Panc1 (cell line): ENCODE measurements around the gene LIX1. TPM values are rescaled to one million over a fixed set of nuclear protein-coding genes. Genes with fewer than 3 reads are reported as not detected.

ENCODE experiments used
- ATAC-seq: fragments of 200-7000 bp; cut with Tn5 transposase; 2 replicates; pipeline ENCODE4 v1.9.1; 2020; ENCODE audit warnings: mild to moderate bottlenecking, moderate library complexity
- BruUV-seq: library from RNA; stranded (reverse); fragments of 400-500 nt; replicated peaks from 2 replicates; lab custom pipeline; 2021; lab: Mats Ljungman, UMichigan
- CTCF ChIA-PET: fragments of 300-600 bp; sonication (Branson Sonifier 250); formaldehyde crosslinking; loops from one replicate; lab custom pipeline; 2022; ENCODE audit warnings: antibody characterized with exemption; lab: Charles Lee
- POLR2A ChIA-PET: fragments of 300-600 bp; sonication (Branson Sonifier 250); formaldehyde crosslinking; loops from one replicate; lab custom pipeline; 2022; ENCODE audit warnings: antibody characterized with exemption; lab: Charles Lee
- DNase-seq: peaks from one replicate; pipeline ENCODE4 v3.0.0-alpha.2; 2010; ENCODE audit warnings: low read depth, low spot score
- H3K27ac ChIP-seq: 2 replicates; pipeline ENCODE4 v1.5.1; 2011; ENCODE audit warnings: mild to moderate bottlenecking, low read length, inconsistent platforms
- H3K27me3 ChIP-seq: fragments of 200-500 bp; sonication (Bioruptor generic); 2 replicates; pipeline ENCODE4 v1.6.0; 2014; ENCODE audit warnings: low read length, inconsistent platforms; ENCODE audit not compliant: control insufficient read depth, insufficient read depth
- H3K36me3 ChIP-seq: fragments of 200-500 bp; sonication (Bioruptor generic); 2 replicates; pipeline ENCODE4 v1.5.1; 2014; ENCODE audit warnings: inconsistent platforms, mild to moderate bottlenecking, low read length, moderate library complexity; ENCODE audit not compliant: control insufficient read depth, insufficient read depth
- H3K4me1 ChIP-seq: 2 replicates; pipeline ENCODE4 v1.5.1; 2011; ENCODE audit warnings: inconsistent platforms, mild to moderate bottlenecking, low read length, moderate library complexity; ENCODE audit not compliant: control insufficient read depth, insufficient read depth
- H3K4me3 ChIP-seq, 2 experiments: 2 replicates each; pipeline ENCODE4 v1.5.1; 2011 to 2012; ENCODE audit warnings: low read depth in 2 of 2, low read length in 2 of 2, mild to moderate bottlenecking in 2 of 2, inconsistent platforms in 1 of 2, moderate library complexity in 1 of 2
- H3K9me3 ChIP-seq: fragments of 200-500 bp; sonication (Bioruptor generic); 2 replicates; pipeline ENCODE4 v1.5.1; 2014; ENCODE audit warnings: low read depth, mild to moderate bottlenecking, inconsistent platforms, low read length, moderate library complexity; ENCODE audit not compliant: control insufficient read depth, insufficient read depth
- CTCF ChIP-seq: fragments of 450-650 bp; IDR thresholded peaks from 2 replicates; pipeline ENCODE4 v1.5.1; 2017; ENCODE audit warnings: mild to moderate bottlenecking
- POLR2AphosphoS5 ChIP-seq: IDR thresholded peaks from 2 replicates; pipeline ENCODE4 v1.6.1; 2012; ENCODE audit warnings: mild to moderate bottlenecking, low read depth, low read length, moderate library complexity
- REST ChIP-seq, 2 experiments: IDR thresholded peaks; 2 replicates each; pipeline ENCODE4 v1.6.1; 2011 to 2012; ENCODE audit warnings: low read depth in 2 of 2, control low read depth in 1 of 2, low read length in 1 of 2, mild to moderate bottlenecking in 1 of 2, moderate library complexity in 1 of 2; ENCODE audit not compliant: insufficient read depth in 1 of 2
- SIN3A ChIP-seq: IDR thresholded peaks from 2 replicates; pipeline ENCODE4 v1.6.1; 2012; ENCODE audit warnings: low read depth, mild to moderate bottlenecking, low read length, moderate library complexity, borderline replicate concordance; ENCODE audit not compliant: insufficient read depth
- TCF7L2 ChIP-seq: IDR thresholded peaks from 2 replicates; pipeline ENCODE4 v1.6.1; 2011; ENCODE audit warnings: mild to moderate bottlenecking, low read depth, low read length, inconsistent platforms
- in situ Hi-C: cut with HindIII; loops from 2 replicates; pipeline ENCODE4 v1.10.0; 2016; ENCODE audit warnings: low sequenced_read_pairs, low pct_unique_long_range_greater_than_20kb
- intact Hi-C: fragments of 100-400 bp; cut with micrococcal nuclease; formaldehyde crosslinking; loops from one replicate; pipeline ENCODE4 v1.10.0; 2022; ENCODE audit not compliant: unreplicated experiment
- total RNA-seq: library from RNA; stranded (reverse); gene quantifications from one replicate; pipeline ENCODE4 v1.2.1, GENCODE V29; 2021; ENCODE audit not compliant: unreplicated experiment

Gene LIX1
- total RNA-seq, 1 experiment from 2014 or later: not detected

GRCh38 chr5:97100476-97100875 lies 41.9 kb downstream of the LIX1 start:
- BruUV-seq: no TSS peak
- H3K27me3 ChIP-seq: peaks cover 4% of the 10 kb centered on the region; the same call in 1 of the 2 replicates
- no peak for DNase-seq
- in situ Hi-C loops (no loop called here), intact Hi-C loops (no loop called here)
- H3K4me3 ChIP-seq: no peak overlapping the region
- TF ChIP-seq SIN3A (no peak), TCF7L2 (no peak), POLR2AphosphoS5 (no peak), REST (IDR thresholded peaks at IDR 0.05; ENCODE audit: insufficient read depth in 1 of 2, low read depth in 2 of 2, low read length in 1 of 2) (no peak), CTCF (no peak)
- ChIA-PET POLR2A (no interaction called here), CTCF (no interaction called here)
- H3K36me3 ChIP-seq: no peaks in the 10 kb centered on the region
- no peak overlapping the region for H3K27ac ChIP-seq
- H3K9me3 ChIP-seq: no peaks in the 10 kb centered on the region
- no peak for ATAC-seq
- no peaks in the 10 kb centered on the region for H3K4me1 ChIP-seq

GRCh38 chr5:97098922-97099321 lies 43.5 kb downstream of the LIX1 start:
- ChIA-PET POLR2A (no interaction called here), CTCF (no interaction called here)
- H3K4me1 ChIP-seq: no peaks in the 10 kb centered on the region
- H3K4me3 ChIP-seq: no peak overlapping the region
- no peaks in the 10 kb centered on the region for H3K36me3 ChIP-seq
- DNase-seq (no peak), ATAC-seq (no peak)
- intact Hi-C loops: no loop called here
- TF ChIP-seq CTCF (no peak), REST (IDR thresholded peaks at IDR 0.05; ENCODE audit: insufficient read depth in 1 of 2, low read depth in 2 of 2, low read length in 1 of 2) (no peak), TCF7L2 (no peak), SIN3A (no peak), POLR2AphosphoS5 (no peak)
- H3K27ac ChIP-seq: no peak overlapping the region
- peaks cover 4% of the 10 kb centered on the region; the same call in 1 of the 2 replicates for H3K27me3 ChIP-seq
- no peaks in the 10 kb centered on the region for H3K9me3 ChIP-seq
- in situ Hi-C loops: no loop called here
- BruUV-seq: no TSS peak
